Fibroblast of pulmonary artery (primary cell): ENCODE data around the gene KIAA0930.

Source experiments
- DNase-seq: peaks from one replicate; pipeline ENCODE4 v3.0.0-alpha.2; 2010; ENCODE audit warnings: low read depth
- H3K4me3 ChIP-seq: replicated peaks from 2 replicates; pipeline ENCODE4 v1.5.1; 2011; ENCODE audit warnings: low read depth, mild to moderate bottlenecking, control low read depth, low read length, moderate library complexity
- CTCF ChIP-seq: IDR thresholded peaks from 2 replicates; pipeline ENCODE4 v1.5.1; 2011; ENCODE audit warnings: mild to moderate bottlenecking, control low read depth, low read length, inconsistent platforms; ENCODE audit errors: missing control alignments

Gene KIAA0930

GRCh38 chr22:45248832-45249561 lies 8.3 kb upstream of the KIAA0930 start:
- no peak overlapping the region for H3K4me3 ChIP-seq
- TF ChIP-seq CTCF, result no peak
- DNase-seq, result no peak

- TF ChIP-seq CTCF, result no peak
- peak; percentile 91 for DNase-seq
- no peak overlapping the region for H3K4me3 ChIP-seq
Measured at GRCh38 chr22:45246060-45246985, 5.6 kb upstream of the KIAA0930 start.

GRCh38 chr22:45244916-45245315 lies 4.2 kb upstream of the KIAA0930 start:
- no peak for TF ChIP-seq CTCF
- no peak overlapping the region for H3K4me3 ChIP-seq
- no peak for DNase-seq

- TF ChIP-seq CTCF, result peak; percentile 12
- H3K4me3 ChIP-seq, result no peak overlapping the region
- DNase-seq, result peak; percentile 44
Measured at GRCh38 chr22:45242778-45243191, 2.1 kb upstream of the KIAA0930 start.

GRCh38 chr22:45240104-45240809 lies 437 bp downstream of the KIAA0930 start:
- H3K4me3 ChIP-seq, result peak overlapping the region; percentile 68
- no peak for DNase-seq
- TF ChIP-seq CTCF, result no peak

- DNase-seq, result no peak
- peak overlapping the region; percentile 68 for H3K4me3 ChIP-seq
- TF ChIP-seq CTCF, result no peak
Measured at GRCh38 chr22:45239681-45240051, 1.0 kb downstream of the KIAA0930 start.
